Heart right ventricle (tissue), 16 donors: ENCODE results near the gene RBBP8NL. TPM values are rescaled to one million over a fixed set of nuclear protein-coding genes. Genes with fewer than 3 reads are reported as not detected.

Experiments
- ATAC-seq, 8 donors: fragments of 200-7000 bp; cut with Tn5 transposase; one replicate each; pipeline ENCODE4 v1.9.1; 2020; ENCODE audit warnings: mild to moderate bottlenecking in 8 of 8, moderate library complexity in 8 of 8, moderate number of reproducible peaks in 1 of 8
- DNase-seq, 2 donors: peaks; one replicate each; pipeline ENCODE4 v3.0.0-alpha.2; 2020
- H3K27ac ChIP-seq, 10 donors: fragments of 200-600 bp; sonication (generic) in 2 of 10; one replicate each; pipeline versions ENCODE4 v1.5.0 to v1.8.0; 2020 to 2022; ENCODE audit warnings: mild to moderate bottlenecking in 3 of 10
- H3K27me3 ChIP-seq, 7 donors: fragments of 200-600 bp; one replicate each; pipeline ENCODE4 v1.8.0; 2021 to 2022; ENCODE audit warnings: mild to moderate bottlenecking in 2 of 7
- H3K36me3 ChIP-seq, 9 donors: fragments of 200-600 bp; sonication (generic) in 1 of 9; one replicate each; pipeline versions ENCODE4 v1.5.0 to v1.8.0; 2020 to 2022; ENCODE audit warnings: mild to moderate bottlenecking in 2 of 9
- H3K4me1 ChIP-seq, 9 donors: fragments of 200-600 bp; sonication (generic) in 1 of 9; one replicate each; pipeline versions ENCODE4 v1.5.0 to v1.8.0; 2020 to 2022; ENCODE audit warnings: mild to moderate bottlenecking in 4 of 9
- H3K4me3 ChIP-seq, 10 donors: fragments of 200-600 bp; sonication (generic) in 2 of 10; one replicate each; pipeline versions ENCODE4 v1.5.0 to v1.8.0; 2020 to 2022; ENCODE audit warnings: mild to moderate bottlenecking in 7 of 10, moderate library complexity in 2 of 10
- H3K9me3 ChIP-seq, 11 donors: fragments of 200-600 bp in 10 of 11; sonication (generic) in 2 of 11; one replicate each; pipeline versions ENCODE4 v1.5.0 to v1.8.0; 2013 to 2022; ENCODE audit warnings: mild to moderate bottlenecking in 2 of 11, control low read depth in 1 of 11, moderate library complexity in 1 of 11
- CTCF ChIP-seq, 9 donors: fragments of 200-600 bp; sonication (generic) in 2 of 9; IDR thresholded peaks; one replicate each; pipeline versions ENCODE4 v1.5.0 to v1.8.0; 2021 to 2022; ENCODE audit warnings: antibody characterized with exemption in 9 of 9, mild to moderate bottlenecking in 5 of 9, moderate library complexity in 1 of 9
- WGBS, 2 donors: extraction: QIAGEN DNeasy Blood & Tissue Kit; methylation state at CpG; one replicate each; pipeline ENCODE4 v1.1.7; 2013; ENCODE audit warnings: inconsistent platforms in 1 of 2; 5-methylcytosine and 5-hydroxymethylcytosine counted together
- intact Hi-C, 10 donors: fragments of 100-400 bp; cut with DNase I; formaldehyde crosslinking; loops; one replicate each; pipeline versions ENCODE4 v1.11.1 to v1.14.2; 2022
- polyA plus RNA-seq, 2 donors: library from polyadenylated mRNA; stranded (reverse); fragments of 200-250 nt; gene quantifications; one replicate each; pipeline ENCODE4 v1.2.3, GENCODE V29; 2013
- total RNA-seq, 10 donors: library from RNA; stranded (reverse); fragmentation: NEBNext Ultra II Directional in 3 of 10; extraction: Animal tissue kit (Norgen Biotek cat#: 25700) in 3 of 10; gene quantifications; one replicate each; pipeline versions ENCODE4 v1.2.1 to v1.2.4, GENCODE V29; 2021 to 2023
- donor health status: Arrhythmogenic right ventricular cardiomyopathy.
- donor health status: ischemic (EF 13 %, LVEDD 7.1; RV severe dilation, severe dysfunction).
- donor health status: healthy with polysubstance abuse.
- donor health status: DM: no; HTN: yes; CAD: no.
- donor health status: DM: no; HTN: no; CAD: no.
- donor health status: ischemic (EF 25% LVEDD 6.9; RV normal size, moderate dysfunction).
- donor health status: ischemic (EF 25% LVEDD 5.7; RV mildly dilated, moderate dysfunction).
- donor health status: healthy.
- donor health status: DM: yes; HTN: yes; CAD: no.
- donor health status: Ischemic cardiomyopathy.
- donor health status: ischemic (EF 35%, LVEDD 5.7; RV mildly dilated, moderate dysfunction).
- donor health status: nonischemic (EF 11% LVEDD 7.7; RV severe dilation, severe dysfunction).
- donor health status: DM: yes; HTN: yes; CAD: no.
- donor health status: PGD.
- donor health status: ischemic (EF 29% LVEDD 5.4; RV normal size, mild dysfunction).
- donor health status: nonischemic (EF 23%, LVEDD 6.1; RV moderate dilation, normal function).

RBBP8NL gene
- total and polyA plus RNA-seq, 12 donors, result not detected

GRCh38 chr20:62421716-62421990 lies 5.7 kb downstream of the RBBP8NL start:
- intact Hi-C loops, result loop anchor here in 2 of 10 donors (10.0 kb wide), 2 partner anchors 63 to 153 kb away; no protein-coding TSS in a partner anchor
- DNase-seq (no peak), ATAC-seq (no peak)
- H3K4me3 ChIP-seq, result no peak overlapping the region
- no peak for TF ChIP-seq CTCF (IDR thresholded peaks at IDR 0.05)
- H3K36me3 ChIP-seq, result no peaks in the 10 kb centered on the region
- no peaks in the 10 kb centered on the region for H3K4me1 ChIP-seq
- 86 to 88% methylated on average over 6 of the region's 6 CpGs for WGBS, 2 donors
- peaks cover 0 to 44% (median 18%) of the 10 kb centered on the region in 7 donors for H3K27me3 ChIP-seq
- H3K27ac ChIP-seq, result no peak overlapping the region
- no peaks in the 10 kb centered on the region for H3K9me3 ChIP-seq

- no peaks in the 10 kb centered on the region for H3K36me3 ChIP-seq
- DNase-seq, result no peak
- ATAC-seq, result no peak
- whole genome bisulfite sequencing, 2 donors, result 82 to 86% methylated on average over 24 of the region's 24 CpGs
- no peaks in the 10 kb centered on the region for H3K4me1 ChIP-seq
- no peak overlapping the region for H3K27ac ChIP-seq
- no peak overlapping the region for H3K4me3 ChIP-seq
- H3K27me3 ChIP-seq, result peaks cover 0 to 48% (median 18%) of the 10 kb centered on the region in 7 donors
- no peaks in the 10 kb centered on the region for H3K9me3 ChIP-seq
- no peak for TF ChIP-seq CTCF (IDR thresholded peaks at IDR 0.05)
- intact Hi-C loops, result loop anchor here in 2 of 10 donors (10.0 kb wide), 2 partner anchors 64 to 154 kb away; no protein-coding TSS in a partner anchor
Observed at GRCh38 chr20:62420846-62421715, 6.3 kb downstream of the RBBP8NL start.

DNA sequence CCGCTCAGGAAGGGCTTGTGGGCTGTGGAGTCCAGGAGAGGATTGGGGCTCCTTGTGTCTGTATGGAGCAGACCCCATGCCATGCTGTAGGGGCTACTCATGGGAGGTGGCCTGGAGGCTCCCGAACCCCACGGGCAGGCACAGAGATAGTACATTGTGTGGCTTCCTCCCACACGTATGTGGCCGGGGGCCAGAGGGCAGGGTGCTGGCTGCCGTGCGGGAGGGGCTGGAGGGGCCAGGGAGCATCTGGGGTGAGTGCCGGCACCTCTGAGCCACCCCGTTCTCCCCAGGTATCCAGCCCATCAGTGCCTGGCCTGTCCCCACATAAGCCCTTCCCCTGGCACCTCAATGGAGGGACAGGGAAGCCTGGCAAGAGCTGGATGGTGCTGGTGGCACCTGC lies 7.6 kb downstream of the RBBP8NL start:
- DNase-seq, result no peak
- H3K27me3 ChIP-seq, result peaks cover 0 to 40% (median 17%) of the 10 kb centered on the region in 7 donors
- ATAC-seq, result no peak
- WGBS, 2 donors, result 68 to 76% methylated on average over 9 of the region's 9 CpGs
- H3K36me3 ChIP-seq, result no peaks in the 10 kb centered on the region
- no peak overlapping the region for H3K4me3 ChIP-seq
- intact Hi-C loops, result loop anchor here in 6 of 10 donors (10.0 kb wide), 5 partner anchors 65 to 195 kb away; no protein-coding TSS in a partner anchor
- no peaks in the 10 kb centered on the region for H3K4me1 ChIP-seq
- H3K27ac ChIP-seq, result no peak overlapping the region
- no peak for TF ChIP-seq CTCF (IDR thresholded peaks at IDR 0.05)
- no peaks in the 10 kb centered on the region for H3K9me3 ChIP-seq

- peaks cover 0 to 31% (median 8%) of the 10 kb centered on the region in 7 donors for H3K27me3 ChIP-seq
- intact Hi-C loops, result loop anchor here in 4 of 10 donors (10.0 kb wide), 3 partner anchors 76 to 196 kb away; no protein-coding TSS in a partner anchor
- no peak overlapping the region for H3K27ac ChIP-seq
- no peak for DNase-seq
- WGBS, 2 donors, result 77 to 80% methylated on average over 19 of the region's 19 CpGs
- no peaks in the 10 kb centered on the region for H3K4me1 ChIP-seq
- no peak overlapping the region for H3K4me3 ChIP-seq
- no peaks in the 10 kb centered on the region for H3K9me3 ChIP-seq
- H3K36me3 ChIP-seq, result no peaks in the 10 kb centered on the region
- no peak for ATAC-seq
- TF ChIP-seq CTCF (IDR thresholded peaks at IDR 0.05), result no peak
Observed at GRCh38 chr20:62418709-62419487, 8.4 kb downstream of the RBBP8NL start.
